GM12878 (cell line): Measurements from ENCODE around the gene DGLUCY.

Experiments
- GABPA ChIP-seq: IDR thresholded peaks from 2 replicates; pipeline ENCODE4 v1.6.1; 2014; ENCODE audit warnings: antibody characterized with exemption, low read depth, mild to moderate bottlenecking, inconsistent platforms
- TF ChIP-seq, protein P1 (sequence below): fragments of 450-650 bp; IDR thresholded peaks from 2 replicates; pipeline ENCODE4 v1.6.1; 2017; ENCODE audit warnings: low read depth, mild to moderate bottlenecking, moderate library complexity

DNA sequence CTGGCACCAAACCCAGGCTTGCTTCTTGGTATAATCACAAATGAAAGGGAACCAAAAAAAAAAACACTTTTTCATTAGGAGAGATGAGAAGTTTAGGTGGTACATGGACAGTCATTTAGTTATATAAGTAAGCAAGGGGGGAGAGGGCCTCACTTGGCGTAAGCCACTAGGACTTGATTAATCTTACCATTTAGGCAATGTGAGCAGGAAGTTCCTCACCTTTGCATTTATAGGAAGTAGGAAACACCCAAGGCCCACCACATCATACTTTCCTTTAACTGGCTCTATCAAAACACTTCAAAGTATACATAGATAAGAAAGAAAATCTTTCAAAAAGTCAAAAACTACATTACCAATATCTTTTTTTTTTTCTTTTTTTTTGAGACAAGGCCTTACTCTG lies 46.7 kb upstream of the DGLUCY start:
- TF ChIP-seq GABPA: no peak
- TF ChIP-seq, protein P1, sequence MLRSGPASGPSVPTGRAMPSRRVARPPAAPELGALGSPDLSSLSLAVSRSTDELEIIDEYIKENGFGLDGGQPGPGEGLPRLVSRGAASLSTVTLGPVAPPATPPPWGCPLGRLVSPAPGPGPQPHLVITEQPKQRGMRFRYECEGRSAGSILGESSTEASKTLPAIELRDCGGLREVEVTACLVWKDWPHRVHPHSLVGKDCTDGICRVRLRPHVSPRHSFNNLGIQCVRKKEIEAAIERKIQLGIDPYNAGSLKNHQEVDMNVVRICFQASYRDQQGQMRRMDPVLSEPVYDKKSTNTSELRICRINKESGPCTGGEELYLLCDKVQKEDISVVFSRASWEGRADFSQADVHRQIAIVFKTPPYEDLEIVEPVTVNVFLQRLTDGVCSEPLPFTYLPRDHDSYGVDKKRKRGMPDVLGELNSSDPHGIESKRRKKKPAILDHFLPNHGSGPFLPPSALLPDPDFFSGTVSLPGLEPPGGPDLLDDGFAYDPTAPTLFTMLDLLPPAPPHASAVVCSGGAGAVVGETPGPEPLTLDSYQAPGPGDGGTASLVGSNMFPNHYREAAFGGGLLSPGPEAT: no peak
